GM06990 (cell line): ENCODE measurements around the gene HRH1.
"Not testable (repeated sequence)": the region's sequence is repeated elsewhere in the genome, so short reads cannot be mapped to it uniquely, and the experiment has no call there.

Source experiments
- DNase-seq: peaks from one replicate; pipeline ENCODE4 v3.0.0-alpha.2; 2011; ENCODE audit not compliant: insufficient read length; ENCODE audit errors: extremely low read depth
- H3K27me3 ChIP-seq: replicated peaks from 2 replicates; pipeline ENCODE4 v1.6.0; 2011; ENCODE audit warnings: low read length; ENCODE audit not compliant: control insufficient read depth, insufficient read depth
- H3K36me3 ChIP-seq: 2 replicates; pipeline ENCODE4 v1.5.1; 2011; ENCODE audit warnings: low read length; ENCODE audit not compliant: control insufficient read depth, insufficient read depth
- H3K4me3 ChIP-seq: replicated peaks from 2 replicates; pipeline ENCODE4 v1.5.1; 2011; ENCODE audit warnings: low read depth, mild to moderate bottlenecking, control low read depth, low read length
- CTCF ChIP-seq: IDR thresholded peaks from 2 replicates; pipeline ENCODE4 v1.5.1; 2011; ENCODE audit warnings: low read length, control low read depth, mild to moderate bottlenecking, inconsistent platforms; ENCODE audit not compliant: insufficient read depth, poor library complexity, severe bottlenecking

HRH1 gene

GRCh38 chr3:11131371-11131770 is 22.9 kb upstream of the HRH1 start:
- peaks cover under 1% of the 10 kb centered on the region for H3K27me3 ChIP-seq
- H3K4me3 ChIP-seq: no peak overlapping the region
- TF ChIP-seq CTCF: no peak
- no peaks in the 10 kb centered on the region for H3K36me3 ChIP-seq
- DNase-seq: no peak

- not testable (repeated sequence) for H3K4me3 ChIP-seq, DNase-seq, H3K36me3 ChIP-seq, H3K27me3 ChIP-seq
Observed at GRCh38 chr3:11131886-11132285, 22.4 kb upstream of the HRH1 start.

GRCh38 chr3:11132861-11133260 is 21.4 kb upstream of the HRH1 start:
- Histone ChIP-seq H3K27me3 (no peaks in the 10 kb centered on the region; the same call in none of the 2 replicates), H3K4me3 (no peak overlapping the region), H3K36me3 (no peaks in the 10 kb centered on the region)
- DNase-seq: no peak
- TF ChIP-seq CTCF: no peak

- TF ChIP-seq CTCF: no peak
- Histone ChIP-seq H3K4me3 (no peak overlapping the region), H3K36me3 (no peaks in the 10 kb centered on the region), H3K27me3 (no peaks in the 10 kb centered on the region; the same call in none of the 2 replicates)
- no peak for DNase-seq
Observed at GRCh38 chr3:11134794-11135193, 19.5 kb upstream of the HRH1 start.

GRCh38 chr3:11136116-11136515 is 18.2 kb upstream of the HRH1 start:
- TF ChIP-seq CTCF: no peak
- no peak for DNase-seq
- Histone ChIP-seq H3K27me3 (no peaks in the 10 kb centered on the region; the same call in 1 of the 2 replicates), H3K4me3 (no peak overlapping the region), H3K36me3 (no peaks in the 10 kb centered on the region)

- H3K4me3 ChIP-seq: no peak overlapping the region
- TF ChIP-seq CTCF: no peak
- no peaks in the 10 kb centered on the region; the same call in 1 of the 2 replicates for H3K27me3 ChIP-seq
- H3K36me3 ChIP-seq: no peaks in the 10 kb centered on the region
- DNase-seq: no peak
Observed at GRCh38 chr3:11136830-11137626, 17.3 kb upstream of the HRH1 start.
